HEK293 (cell line): ENCODE data around the gene ASCL3.

ENCODE experiments used
- BCL6B ChIP-seq: fragments of 450-650 bp; formaldehyde crosslinking; IDR thresholded peaks from 2 replicates; pipeline ENCODE4 v1.5.1; 2017; ENCODE audit warnings: missing biosample characterization, missing genetic modification characterization
- CTCF ChIP-seq: fragments of 450-650 bp; formaldehyde crosslinking; IDR thresholded peaks from 2 replicates; pipeline ENCODE4 v1.5.1; 2016; ENCODE audit warnings: missing biosample characterization, missing genetic modification characterization
- GFI1B ChIP-seq: fragments of 450-650 bp; formaldehyde crosslinking; IDR thresholded peaks from 2 replicates; pipeline ENCODE4 v1.5.1; 2016; ENCODE audit warnings: missing biosample characterization, missing genetic modification characterization
- HIC1 ChIP-seq: fragments of 450-650 bp; formaldehyde crosslinking; IDR thresholded peaks from 2 replicates; pipeline ENCODE4 v1.5.1; 2016; ENCODE audit warnings: missing biosample characterization, missing genetic modification characterization
- KLF1 ChIP-seq: fragments of 450-650 bp; formaldehyde crosslinking; IDR thresholded peaks from 2 replicates; pipeline ENCODE4 v1.5.1; 2016; ENCODE audit warnings: missing biosample characterization, missing genetic modification characterization
- SCRT1 ChIP-seq: fragments of 450-650 bp; formaldehyde crosslinking; IDR thresholded peaks from 2 replicates; pipeline ENCODE4 v1.5.1; 2016; ENCODE audit warnings: missing biosample characterization, missing genetic modification characterization, borderline replicate concordance
- SP2 ChIP-seq: fragments of 450-650 bp; formaldehyde crosslinking; IDR thresholded peaks from 2 replicates; pipeline ENCODE4 v1.5.1; 2016; ENCODE audit warnings: missing biosample characterization, missing genetic modification characterization
- TSHZ1 ChIP-seq: fragments of 450-650 bp; formaldehyde crosslinking; IDR thresholded peaks from 2 replicates; pipeline ENCODE4 v1.5.1; 2016; ENCODE audit warnings: missing biosample characterization, missing genetic modification characterization, borderline replicate concordance
- ZBTB21 ChIP-seq: fragments of 450-650 bp; formaldehyde crosslinking; IDR thresholded peaks from 2 replicates; pipeline ENCODE4 v1.5.1; 2017; ENCODE audit warnings: missing biosample characterization, missing genetic modification characterization
- ZIC2 ChIP-seq: fragments of 450-650 bp; formaldehyde crosslinking; IDR thresholded peaks from 2 replicates; pipeline ENCODE4 v1.5.1; 2016; ENCODE audit warnings: missing biosample characterization, missing genetic modification characterization
- ZNF513 ChIP-seq: fragments of 450-650 bp; IDR thresholded peaks from 2 replicates; pipeline ENCODE4 v1.5.1; 2018; ENCODE audit warnings: missing biosample characterization, missing genetic modification characterization
- ZNF518A ChIP-seq: fragments of 450-650 bp; formaldehyde crosslinking; conservative IDR thresholded peaks from 2 replicates; pipeline ENCODE4 v1.5.1; 2016; ENCODE audit warnings: low read depth, missing biosample characterization, missing genetic modification characterization
- ZNF555 ChIP-seq: fragments of 450-650 bp; formaldehyde crosslinking; conservative IDR thresholded peaks from 2 replicates; pipeline ENCODE4 v1.5.1; 2017; ENCODE audit warnings: missing biosample characterization, mild to moderate bottlenecking, missing genetic modification characterization, inconsistent platforms
- ZNF561 ChIP-seq: fragments of 450-650 bp; IDR thresholded peaks from 2 replicates; pipeline ENCODE4 v1.5.1; 2018; ENCODE audit warnings: missing biosample characterization, missing genetic modification characterization, borderline replicate concordance
- ZNF629 ChIP-seq: fragments of 450-650 bp; formaldehyde crosslinking; IDR thresholded peaks from 2 replicates; pipeline ENCODE4 v1.5.1; 2017; ENCODE audit warnings: missing biosample characterization, missing genetic modification characterization
- ZNF677 ChIP-seq: fragments of 450-650 bp; IDR thresholded peaks from 2 replicates; pipeline ENCODE4 v1.5.0; 2018; ENCODE audit warnings: missing biosample characterization, mild to moderate bottlenecking, missing genetic modification characterization, moderate library complexity
- ZXDB ChIP-seq: fragments of 450-650 bp; formaldehyde crosslinking; IDR thresholded peaks from 2 replicates; pipeline ENCODE4 v1.5.1; 2016; ENCODE audit warnings: missing biosample characterization, missing genetic modification characterization

ASCL3 gene

GRCh38 chr11:8913961-8914660 is 28.7 kb downstream of the ASCL3 start (continued):
- TF ChIP-seq SP2 (tag by site-specific recombination): no peak
- TF ChIP-seq ZNF518A (tag by site-specific recombination): no peak
- TF ChIP-seq ZNF629 (tag by site-specific recombination): peak; percentile 78
- no peak for TF ChIP-seq ZXDB
- no peak for TF ChIP-seq ZNF513
- no peak for TF ChIP-seq ZNF555 (tag by site-specific recombination)
- TF ChIP-seq GFI1B (tag by site-specific recombination): no peak
- TF ChIP-seq ZBTB21 (tag by site-specific recombination): peak; percentile 73; the same call in 1 of the 2 replicates
- no peak for TF ChIP-seq ZIC2 (tag by site-specific recombination)
- TF ChIP-seq KLF1 (tag by site-specific recombination): no peak
- TF ChIP-seq BCL6B (tag by site-specific recombination): no peak
- no peak for TF ChIP-seq ZNF561 (tag by site-specific recombination)
- 0 out of 2 replicates have a peak, but pooled peaks have one; percentile 33 for TF ChIP-seq CTCF (tag by site-specific recombination)
- TF ChIP-seq ZNF677 (tag by site-specific recombination): no peak
- TF ChIP-seq TSHZ1 (tag by site-specific recombination): no peak
- no peak for TF ChIP-seq SCRT1 (tag by site-specific recombination)
- TF ChIP-seq HIC1 (tag by site-specific recombination): no peak
